HEK293 (cell line): ENCODE measurements around the gene CDH26.
"Not testable (repeated sequence)": the region's sequence is repeated elsewhere in the genome, so short reads cannot be mapped to it uniquely, and the experiment has no call there.

Experiments
- CTCF ChIA-PET: fragments of 350-600 bp; formaldehyde crosslinking; extraction: SDS; loops from one replicate; lab custom pipeline; 2021; ENCODE audit warnings: antibody characterized with exemption; lab: Yijun Ruan, JAX
- POLR2A ChIA-PET: fragments of 300-600 bp; formaldehyde crosslinking; extraction: SDS; loops from one replicate; lab custom pipeline; 2020; ENCODE audit warnings: antibody characterized with exemption, inconsistent platforms; lab: Yijun Ruan, JAX
- H3K27ac ChIP-seq: fragments of 200-500 bp; sonication (Bioruptor generic); 2 replicates; pipeline ENCODE4 v1.5.1; 2014; ENCODE audit warnings: low read depth, low read length, control low read depth, inconsistent platforms; ENCODE audit errors: extremely low read depth
- H3K36me3 ChIP-seq, 2 experiments: fragments of 200-500 bp in 1 of 2; sonication (Bioruptor generic) in 1 of 2; 1 replicate in 1 of 2; 2 replicates in 1 of 2; pipeline ENCODE4 v1.5.1; 2014 to 2017; ENCODE audit warnings: inconsistent platforms in 2 of 2, low read length in 2 of 2; ENCODE audit not compliant: control insufficient read depth in 2 of 2, insufficient read depth in 1 of 2
- H3K4me1 ChIP-seq: fragments of 200-500 bp; sonication (Bioruptor generic); 2 replicates; pipeline ENCODE4 v1.5.1; 2014; ENCODE audit warnings: mild to moderate bottlenecking, low read length, inconsistent platforms; ENCODE audit not compliant: control insufficient read depth, insufficient read depth
- H3K4me3 ChIP-seq: 2 replicates; pipeline ENCODE4 v1.5.1; 2011; ENCODE audit warnings: low read depth, mild to moderate bottlenecking, control low read depth, low read length, moderate library complexity
- H3K9me3 ChIP-seq: fragments of 200-500 bp; sonication (Bioruptor generic); 2 replicates; pipeline ENCODE4 v1.5.1; 2014; ENCODE audit warnings: low read depth, low read length, inconsistent platforms; ENCODE audit not compliant: control insufficient read depth, insufficient read depth
- FEZF1 ChIP-seq: fragments of 450-650 bp; formaldehyde crosslinking; IDR thresholded peaks from 2 replicates; pipeline ENCODE4 v1.5.1; 2016; ENCODE audit warnings: missing biosample characterization, missing genetic modification characterization
- GLIS2 ChIP-seq: fragments of 450-650 bp; formaldehyde crosslinking; IDR thresholded peaks from 2 replicates; pipeline ENCODE4 v1.5.1; 2016; ENCODE audit warnings: missing biosample characterization, missing genetic modification characterization
- HIC1 ChIP-seq: fragments of 450-650 bp; formaldehyde crosslinking; IDR thresholded peaks from 2 replicates; pipeline ENCODE4 v1.5.1; 2016; ENCODE audit warnings: missing biosample characterization, missing genetic modification characterization
- KLF16 ChIP-seq: fragments of 450-650 bp; formaldehyde crosslinking; IDR thresholded peaks from 2 replicates; pipeline ENCODE4 v1.5.1; 2017; ENCODE audit warnings: missing biosample characterization, missing genetic modification characterization
- TRIM28 ChIP-seq: IDR thresholded peaks from 2 replicates; pipeline ENCODE4 v1.6.1; 2011; ENCODE audit warnings: low read length, control low read depth, borderline replicate concordance
- ZBTB1 ChIP-seq: fragments of 450-650 bp; formaldehyde crosslinking; IDR thresholded peaks from 2 replicates; pipeline ENCODE4 v1.5.1; 2016; ENCODE audit warnings: missing biosample characterization, missing genetic modification characterization
- ZNF202 ChIP-seq: fragments of 450-650 bp; formaldehyde crosslinking; IDR thresholded peaks from 2 replicates; pipeline ENCODE4 v1.5.1; 2016; ENCODE audit warnings: missing biosample characterization, missing genetic modification characterization, borderline replicate concordance
- ZNF341 ChIP-seq: fragments of 450-650 bp; formaldehyde crosslinking; IDR thresholded peaks from 2 replicates; pipeline ENCODE4; 2016; ENCODE audit warnings: low read depth, missing biosample characterization, missing genetic modification characterization
- ZNF544 ChIP-seq: fragments of 450-650 bp; formaldehyde crosslinking; IDR thresholded peaks from 2 replicates; pipeline ENCODE4 v1.5.0; 2017; ENCODE audit warnings: missing biosample characterization, missing genetic modification characterization
- ZNF626 ChIP-seq: fragments of 450-650 bp; sonication (Bioruptor Pico); formaldehyde crosslinking; IDR thresholded peaks from 2 replicates; pipeline ENCODE4 v1.5.1; 2018; ENCODE audit warnings: missing biosample characterization, missing genetic modification characterization, inconsistent platforms
- ZNF664 ChIP-seq: fragments of 450-650 bp; formaldehyde crosslinking; IDR thresholded peaks from 2 replicates; pipeline ENCODE4 v1.5.1; 2016; ENCODE audit warnings: missing biosample characterization, missing genetic modification characterization
- ZNF692 ChIP-seq: fragments of 450-650 bp; formaldehyde crosslinking; IDR thresholded peaks from 2 replicates; pipeline ENCODE4 v1.5.1; 2016; ENCODE audit warnings: missing biosample characterization, missing genetic modification characterization
- ZNF768 ChIP-seq: fragments of 450-650 bp; formaldehyde crosslinking; IDR thresholded peaks from 2 replicates; pipeline ENCODE4 v1.5.1; 2018; ENCODE audit warnings: missing biosample characterization, mild to moderate bottlenecking, missing genetic modification characterization
- ZNF792 ChIP-seq: fragments of 450-650 bp; formaldehyde crosslinking; IDR thresholded peaks from 2 replicates; pipeline ENCODE4 v1.5.1; 2016; ENCODE audit warnings: missing biosample characterization, missing genetic modification characterization
- ZSCAN16 ChIP-seq: fragments of 450-650 bp; formaldehyde crosslinking; IDR thresholded peaks from 2 replicates; pipeline ENCODE4 v1.5.1; 2016; ENCODE audit warnings: missing biosample characterization, missing genetic modification characterization
- ZSCAN30 ChIP-seq: fragments of 450-650 bp; IDR thresholded peaks from 2 replicates; pipeline ENCODE4 v1.5.1; 2018; ENCODE audit warnings: missing biosample characterization, mild to moderate bottlenecking, missing genetic modification characterization, moderate library complexity
- TF ChIP-seq, protein P1 (sequence below): fragments of 450-650 bp; formaldehyde crosslinking; IDR thresholded peaks from 2 replicates; pipeline ENCODE4 v1.5.1; 2016; ENCODE audit warnings: missing biosample characterization, missing genetic modification characterization
- TF ChIP-seq, protein P2 (sequence below): fragments of 450-650 bp; formaldehyde crosslinking; IDR thresholded peaks from 2 replicates; pipeline ENCODE4 v1.5.1; 2016; ENCODE audit warnings: missing biosample characterization, missing genetic modification characterization, low read depth

Gene CDH26

GRCh38 chr20:60038400-60039008, 80.3 kb downstream of the CDH26 start (continued):
- TF ChIP-seq ZNF792 (tag by site-specific recombination) (no peak), ZNF626 (no peak), ZSCAN16 (tag by site-specific recombination) (no peak), GLIS2 (tag by site-specific recombination) (no peak), ZNF202 (no peak), ZSCAN30 (tag by site-specific recombination) (no peak)

- Histone ChIP-seq H3K4me3 (no peak overlapping the region), H3K9me3 (no peaks in the 10 kb centered on the region), H3K4me1 (no peaks in the 10 kb centered on the region), H3K36me3 (no peaks in the 10 kb centered on the region), H3K27ac (no peak overlapping the region)
- ChIA-PET CTCF (interaction anchor here (0.6 kb wide), 1 partner anchor 114 kb away, joined by 6 read pairs; no protein-coding TSS in a partner anchor), POLR2A (no interaction called here)
- 0 out of 2 replicates have a peak, but pooled peaks have one; percentile 30 for TF ChIP-seq ZNF664 (tag by site-specific recombination)
- TF ChIP-seq ZNF792 (tag by site-specific recombination), result no peak
Observed at GRCh38 chr20:60039526-60039925, 81.3 kb downstream of the CDH26 start.

DNA sequence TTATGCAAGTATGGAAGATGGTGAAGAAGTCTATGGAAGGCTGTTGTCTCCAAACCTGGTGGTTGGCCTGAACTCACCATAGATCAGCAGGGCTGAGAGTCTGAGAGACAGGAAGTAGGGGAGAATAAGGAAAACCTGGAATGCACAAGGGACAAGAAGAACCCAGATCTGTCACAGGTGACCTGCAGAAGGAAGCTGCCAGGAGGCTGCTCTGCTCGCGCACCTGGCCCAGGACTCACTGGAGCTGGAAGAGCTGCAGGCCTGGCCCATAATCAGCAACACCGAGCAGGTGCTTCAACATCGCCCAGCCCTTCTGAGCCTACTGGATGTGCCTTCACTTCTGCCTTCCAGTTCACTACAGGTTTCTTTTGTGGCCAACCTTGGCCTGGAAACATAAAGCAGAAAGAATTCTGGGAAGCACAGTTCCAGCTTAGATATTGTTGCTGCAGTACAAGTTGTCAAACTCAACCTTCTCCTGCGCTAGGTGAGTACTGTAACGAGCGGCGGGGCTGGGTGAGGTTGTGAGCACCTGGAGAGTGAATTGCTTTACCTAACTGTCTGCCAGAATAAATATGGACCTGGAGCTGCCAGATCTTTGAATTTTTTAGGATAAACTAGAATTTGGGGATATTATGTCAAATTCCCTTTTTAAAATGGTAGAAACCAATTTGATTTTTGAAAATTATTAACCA, 82.4 kb downstream of the CDH26 start:
- ChIA-PET CTCF (interaction anchor here (1.2 kb wide), 1 partner anchor 16 kb away, joined by 3 read pairs; no protein-coding TSS in a partner anchor), POLR2A (no interaction called here)
- Histone ChIP-seq H3K4me1 (no peaks in the 10 kb centered on the region), H3K9me3 (no peaks in the 10 kb centered on the region), H3K4me3 (no peak overlapping the region), H3K36me3 (no peaks in the 10 kb centered on the region), H3K27ac (no peak overlapping the region)
- no peak for TF ChIP-seq HIC1 (tag by site-specific recombination)
- no peak for TF ChIP-seq KLF16 (tag by site-specific recombination)
- no peak for TF ChIP-seq FEZF1 (tag by site-specific recombination)
- no peak for TF ChIP-seq ZNF768 (tag by site-specific recombination)

- H3K4me3 ChIP-seq, H3K4me1 ChIP-seq, POLR2A ChIA-PET, H3K36me3 ChIP-seq, H3K27ac ChIP-seq, H3K9me3 ChIP-seq: not testable (repeated sequence)
- CTCF ChIA-PET, result interaction anchor here (1.2 kb wide), 1 partner anchor 15 kb away, joined by 3 read pairs; no protein-coding TSS in a partner anchor
Observed at GRCh38 chr20:60041436-60042165, 83.4 kb downstream of the CDH26 start.

DNA sequence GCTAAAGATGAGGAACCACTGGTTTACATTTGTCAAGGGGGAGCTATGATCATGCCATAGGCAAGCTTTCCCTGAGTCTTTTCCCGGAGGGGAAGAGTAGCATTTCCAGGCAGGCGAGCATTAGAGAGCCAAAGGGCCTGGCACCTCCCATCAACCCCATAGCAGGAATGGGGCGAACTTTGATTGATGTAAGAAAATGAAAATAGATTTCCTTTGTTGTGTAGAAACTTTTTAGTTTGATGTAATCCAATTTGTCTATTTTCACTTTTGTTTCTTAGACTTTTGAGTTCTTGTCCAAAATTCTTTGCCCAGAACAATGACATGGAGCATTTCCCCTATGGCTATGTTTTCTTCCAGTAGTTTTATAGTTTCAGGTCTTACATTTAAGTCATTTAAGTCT, 85.2 kb downstream of the CDH26 start:
- no peak overlapping the region for H3K27ac ChIP-seq
- CTCF ChIA-PET, result no interaction called here
- TF ChIP-seq, protein P1, sequence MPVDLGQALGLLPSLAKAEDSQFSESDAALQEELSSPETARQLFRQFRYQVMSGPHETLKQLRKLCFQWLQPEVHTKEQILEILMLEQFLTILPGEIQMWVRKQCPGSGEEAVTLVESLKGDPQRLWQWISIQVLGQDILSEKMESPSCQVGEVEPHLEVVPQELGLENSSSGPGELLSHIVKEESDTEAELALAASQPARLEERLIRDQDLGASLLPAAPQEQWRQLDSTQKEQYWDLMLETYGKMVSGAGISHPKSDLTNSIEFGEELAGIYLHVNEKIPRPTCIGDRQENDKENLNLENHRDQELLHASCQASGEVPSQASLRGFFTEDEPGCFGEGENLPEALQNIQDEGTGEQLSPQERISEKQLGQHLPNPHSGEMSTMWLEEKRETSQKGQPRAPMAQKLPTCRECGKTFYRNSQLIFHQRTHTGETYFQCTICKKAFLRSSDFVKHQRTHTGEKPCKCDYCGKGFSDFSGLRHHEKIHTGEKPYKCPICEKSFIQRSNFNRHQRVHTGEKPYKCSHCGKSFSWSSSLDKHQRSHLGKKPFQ (tag by site-specific recombination), result no peak
- TF ChIP-seq TRIM28 (no peak), ZNF544 (tag by site-specific recombination) (no peak), ZNF341 (no peak), ZNF692 (tag by site-specific recombination) (no peak), ZBTB1 (tag by site-specific recombination) (no peak)
- TF ChIP-seq, protein P2, sequence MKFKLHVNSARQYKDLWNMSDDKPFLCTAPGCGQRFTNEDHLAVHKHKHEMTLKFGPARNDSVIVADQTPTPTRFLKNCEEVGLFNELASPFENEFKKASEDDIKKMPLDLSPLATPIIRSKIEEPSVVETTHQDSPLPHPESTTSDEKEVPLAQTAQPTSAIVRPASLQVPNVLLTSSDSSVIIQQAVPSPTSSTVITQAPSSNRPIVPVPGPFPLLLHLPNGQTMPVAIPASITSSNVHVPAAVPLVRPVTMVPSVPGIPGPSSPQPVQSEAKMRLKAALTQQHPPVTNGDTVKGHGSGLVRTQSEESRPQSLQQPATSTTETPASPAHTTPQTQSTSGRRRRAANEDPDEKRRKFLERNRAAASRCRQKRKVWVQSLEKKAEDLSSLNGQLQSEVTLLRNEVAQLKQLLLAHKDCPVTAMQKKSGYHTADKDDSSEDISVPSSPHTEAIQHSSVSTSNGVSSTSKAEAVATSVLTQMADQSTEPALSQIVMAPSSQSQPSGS (tag by site-specific recombination), result no peak

More for the DNA sequence above, 85.2 kb downstream of the CDH26 start:
- H3K4me3 ChIP-seq, result no peak overlapping the region
- no peaks in the 10 kb centered on the region for H3K36me3 ChIP-seq
- no peaks in the 10 kb centered on the region for H3K9me3 ChIP-seq
- POLR2A ChIA-PET, result no interaction called here
- no peaks in the 10 kb centered on the region for H3K4me1 ChIP-seq
